Cardiac ventricle fibroblast (primary cell): ENCODE measurements around the gene UBQLN2. TPM values are rescaled to one million over a fixed set of nuclear protein-coding genes. Genes with fewer than 3 reads are reported as not detected.

ENCODE experiments used
- total RNA-seq: library from RNA; depleted of rRNA; stranded (reverse); fragments of >200 nt; gene quantifications from 2 replicates; pipeline ENCODE4 v1.2.3, GENCODE V29; 2015

UBQLN2 gene
- total RNA-seq = 22.9 and 24.1 TPM in 2 replicates

GRCh38 chrX:56563231-56564161 is at the start of gene UBQLN2:
Gene UBQLN2, plus strand, starts transcription at chrX:56563627. Its CDS starts 247 bp downstream, at chrX:56563874.

Other genes with a start within 250 kb of the UBQLN2 start
- 8.4 and 12.0 TPM in 2 replicates for gene NBDY, start 165.6 kb downstream of the UBQLN2 start, total RNA-seq